Peyer's patch (tissue), 4 donors: ENCODE results near the gene BARHL2. TPM values are rescaled to one million over a fixed set of nuclear protein-coding genes. Genes with fewer than 3 reads are reported as not detected.

Experiments used
- DNase-seq, 3 donors: peaks; one replicate each; pipeline ENCODE4 v3.0.0-alpha.2; 2017 to 2019
- H3K27ac ChIP-seq, 4 donors: fragments of 200-600 bp; sonication (generic); one replicate each; pipeline ENCODE4 v1.5.1; 2016 to 2019
- H3K27me3 ChIP-seq, 2 donors: fragments of 200-600 bp; sonication (generic); one replicate each; pipeline ENCODE4 v1.5.1; 2019
- H3K36me3 ChIP-seq, 3 donors: fragments of 200-600 bp; sonication (generic); one replicate each; pipeline ENCODE4 v1.5.1; 2016 to 2019
- H3K4me1 ChIP-seq, 4 donors: fragments of 200-600 bp; sonication (generic); one replicate each; pipeline ENCODE4 v1.5.1; 2016 to 2019
- H3K4me3 ChIP-seq, 4 donors: fragments of 200-600 bp; sonication (generic); 1 replicate in 3 of 4; 2 replicates in 1 of 4; pipeline ENCODE4 v1.5.1; 2016 to 2019; ENCODE audit warnings: mild to moderate bottlenecking in 1 of 4
- H3K9me3 ChIP-seq, 4 donors: fragments of 200-600 bp; sonication (generic); one replicate each; pipeline ENCODE4 v1.5.1; 2016 to 2019; ENCODE audit warnings: mild to moderate bottlenecking in 1 of 4
- POLR2A ChIP-seq, 2 donors: fragments of 450-650 bp; IDR thresholded peaks; one replicate each; pipeline ENCODE4 v1.5.1; 2017; ENCODE audit warnings: antibody characterized with exemption in 2 of 2, mild to moderate bottlenecking in 2 of 2, moderate library complexity in 2 of 2
- total RNA-seq, 4 donors: library from RNA; depleted of rRNA; stranded (reverse); fragments of >200 nt; gene quantifications; one replicate each; pipeline ENCODE4 v1.1.0, GENCODE V29; 2016
- TF ChIP-seq, protein P1 (sequence below), 6 experiments: fragments of 450-650 bp in 4 of 6; fragments of 200-600 bp in 2 of 6; sonication (generic) in 1 of 6; IDR thresholded peaks; one replicate each; pipeline ENCODE4 v1.5.1; 2017 to 2019; ENCODE audit warnings: antibody characterized with exemption in 6 of 6, mild to moderate bottlenecking in 3 of 6, moderate library complexity in 1 of 6

The BARHL2 gene
- total RNA-seq, 4 donors from 2014 or later = not detected

GRCh38 chr1:90711696-90712095 lies 5.4 kb downstream of the BARHL2 start:
- no peak overlapping the region for H3K27ac ChIP-seq
- TF ChIP-seq POLR2A (IDR thresholded peaks at IDR 0.05) = no peak
- TF ChIP-seq, protein P1, sequence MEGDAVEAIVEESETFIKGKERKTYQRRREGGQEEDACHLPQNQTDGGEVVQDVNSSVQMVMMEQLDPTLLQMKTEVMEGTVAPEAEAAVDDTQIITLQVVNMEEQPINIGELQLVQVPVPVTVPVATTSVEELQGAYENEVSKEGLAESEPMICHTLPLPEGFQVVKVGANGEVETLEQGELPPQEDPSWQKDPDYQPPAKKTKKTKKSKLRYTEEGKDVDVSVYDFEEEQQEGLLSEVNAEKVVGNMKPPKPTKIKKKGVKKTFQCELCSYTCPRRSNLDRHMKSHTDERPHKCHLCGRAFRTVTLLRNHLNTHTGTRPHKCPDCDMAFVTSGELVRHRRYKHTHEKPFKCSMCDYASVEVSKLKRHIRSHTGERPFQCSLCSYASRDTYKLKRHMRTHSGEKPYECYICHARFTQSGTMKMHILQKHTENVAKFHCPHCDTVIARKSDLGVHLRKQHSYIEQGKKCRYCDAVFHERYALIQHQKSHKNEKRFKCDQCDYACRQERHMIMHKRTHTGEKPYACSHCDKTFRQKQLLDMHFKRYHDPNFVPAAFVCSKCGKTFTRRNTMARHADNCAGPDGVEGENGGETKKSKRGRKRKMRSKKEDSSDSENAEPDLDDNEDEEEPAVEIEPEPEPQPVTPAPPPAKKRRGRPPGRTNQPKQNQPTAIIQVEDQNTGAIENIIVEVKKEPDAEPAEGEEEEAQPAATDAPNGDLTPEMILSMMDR (IDR thresholded peaks at IDR 0.05) = no peak
- no peak for DNase-seq
- no peak overlapping the region for H3K4me3 ChIP-seq
- no peaks in the 10 kb centered on the region for H3K36me3 ChIP-seq
- H3K4me1 ChIP-seq = peaks cover 0 to 11% (median 2%) of the 10 kb centered on the region in 4 donors
- H3K27me3 ChIP-seq = peaks cover 0 to 53% of the 10 kb centered on the region in 2 donors
- no peaks in the 10 kb centered on the region for H3K9me3 ChIP-seq

DNA sequence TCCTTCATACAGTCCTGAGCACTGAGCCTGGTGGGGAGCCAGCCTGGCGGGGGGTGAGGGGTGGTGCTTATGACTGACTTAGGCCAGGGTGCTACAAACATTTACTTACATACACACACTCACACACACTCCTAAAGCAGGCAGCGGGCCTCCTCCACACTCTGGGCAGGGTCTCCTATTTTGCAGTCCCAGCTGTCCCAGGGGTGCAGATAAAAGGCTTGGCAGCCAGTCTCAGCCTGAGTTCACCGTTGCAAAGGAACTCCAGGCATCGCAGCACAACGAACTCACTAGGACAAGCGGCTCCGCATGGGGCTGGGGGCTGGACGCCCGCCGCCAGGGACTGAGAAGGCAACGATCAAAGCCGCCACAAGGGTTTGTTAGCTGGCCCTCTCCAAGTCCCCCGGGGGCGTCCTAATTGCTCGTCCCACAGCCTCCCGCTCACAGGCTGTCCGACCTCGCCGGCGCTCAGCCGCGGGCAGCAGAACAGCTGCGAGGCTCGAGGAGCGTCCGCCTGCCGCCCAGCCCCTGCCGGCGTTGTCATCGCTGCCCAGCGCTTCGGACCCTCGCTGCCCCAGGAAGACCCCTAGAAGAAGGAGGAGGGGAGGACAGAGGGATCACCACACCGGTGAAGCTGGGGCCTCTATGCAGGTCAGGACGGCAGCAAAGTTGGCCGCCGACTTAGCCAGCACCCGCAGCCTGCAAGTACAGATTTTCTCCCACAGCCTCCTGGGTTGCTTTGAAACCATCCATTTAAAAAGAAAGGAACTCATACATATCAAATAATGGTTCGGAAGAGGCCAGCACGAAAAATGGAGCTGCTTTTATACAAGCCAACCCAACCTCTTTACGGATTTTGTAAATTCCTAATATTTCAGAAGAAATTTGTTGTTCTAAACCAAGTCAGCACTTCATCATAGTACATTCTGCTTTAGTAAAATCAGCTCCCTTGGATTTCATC lies 6.2 kb downstream of the BARHL2 start:
- H3K4me1 ChIP-seq = peaks cover 0 to 13% (median 2%) of the 10 kb centered on the region in 4 donors
- H3K9me3 ChIP-seq = no peaks in the 10 kb centered on the region
- H3K36me3 ChIP-seq = no peaks in the 10 kb centered on the region
- TF ChIP-seq POLR2A (IDR thresholded peaks at IDR 0.05) = no peak
- TF ChIP-seq, protein P1 (IDR thresholded peaks at IDR 0.05) = no peak
- no peak overlapping the region for H3K4me3 ChIP-seq
- DNase-seq = no peak
- no peak overlapping the region for H3K27ac ChIP-seq
- peaks cover 0 to 53% of the 10 kb centered on the region in 2 donors for H3K27me3 ChIP-seq

DNA sequence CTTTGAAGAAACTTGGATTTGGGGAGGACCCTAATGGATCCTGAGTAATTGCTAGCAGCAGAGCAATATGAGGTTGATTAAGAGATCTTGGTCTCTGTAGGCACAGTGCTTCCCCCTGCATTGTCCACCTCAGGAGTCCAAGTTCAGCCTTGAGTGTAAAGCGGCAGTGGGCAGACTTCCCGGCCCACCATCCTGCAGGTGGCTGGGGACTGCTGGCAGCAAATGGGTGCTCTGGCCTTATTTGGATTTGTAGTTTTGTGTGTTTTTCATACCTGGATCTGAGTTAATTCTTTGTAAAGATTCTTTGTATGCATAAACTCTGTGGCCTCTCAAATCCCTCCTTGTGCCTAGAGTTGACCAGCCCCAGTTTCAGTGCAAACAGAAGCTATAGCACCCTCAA lies 7.6 kb downstream of the BARHL2 start:
- peaks cover 0 to 13% (median 2%) of the 10 kb centered on the region in 4 donors for H3K4me1 ChIP-seq
- no peak for DNase-seq
- H3K9me3 ChIP-seq = no peaks in the 10 kb centered on the region
- H3K36me3 ChIP-seq = no peaks in the 10 kb centered on the region
- H3K27me3 ChIP-seq = peaks cover 0 to 60% of the 10 kb centered on the region in 2 donors
- no peak for TF ChIP-seq POLR2A (IDR thresholded peaks at IDR 0.05)
- TF ChIP-seq, protein P1 (IDR thresholded peaks at IDR 0.05) = no peak
- no peak overlapping the region for H3K27ac ChIP-seq
- H3K4me3 ChIP-seq = no peak overlapping the region

GRCh38 chr1:90708826-90709225 lies 8.3 kb downstream of the BARHL2 start:
- H3K4me3 ChIP-seq = no peak overlapping the region
- H3K36me3 ChIP-seq = no peaks in the 10 kb centered on the region
- no peak for DNase-seq
- no peak for TF ChIP-seq POLR2A (IDR thresholded peaks at IDR 0.05)
- TF ChIP-seq, protein P1 (IDR thresholded peaks at IDR 0.05) = no peak
- H3K27me3 ChIP-seq = peaks cover 0 to 54% of the 10 kb centered on the region in 2 donors
- H3K9me3 ChIP-seq = no peaks in the 10 kb centered on the region
- H3K27ac ChIP-seq = no peak overlapping the region
- peaks cover 0 to 13% (median 2%) of the 10 kb centered on the region in 4 donors for H3K4me1 ChIP-seq

DNA sequence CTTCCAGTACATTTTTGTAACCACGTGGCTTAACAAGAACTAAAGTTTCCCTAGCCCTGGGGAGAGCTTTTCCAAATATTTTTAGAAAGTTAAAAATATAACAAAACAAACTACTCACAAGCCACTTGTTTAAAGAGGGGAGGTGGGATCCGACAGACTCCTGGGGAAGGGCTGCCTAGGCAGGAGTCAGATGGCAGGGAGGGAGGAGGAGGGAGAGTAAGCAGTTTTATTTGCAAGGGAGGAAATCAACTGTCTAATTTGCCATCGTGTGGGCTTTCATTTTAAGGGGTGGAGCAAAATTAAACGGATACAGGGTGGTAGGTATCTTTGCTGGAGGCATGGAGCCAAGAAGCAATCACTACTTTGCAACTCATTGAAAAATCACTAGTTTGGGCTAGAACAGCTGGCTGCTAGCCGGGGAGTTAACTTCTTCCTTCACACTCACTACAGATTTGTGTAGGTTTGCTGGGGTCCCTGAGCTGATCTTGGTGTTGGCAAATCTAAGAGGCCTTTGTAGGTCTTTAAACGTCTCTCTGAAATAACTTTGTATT lies 8.8 kb downstream of the BARHL2 start:
- TF ChIP-seq, protein P1 (IDR thresholded peaks at IDR 0.05) = no peak
- TF ChIP-seq POLR2A (IDR thresholded peaks at IDR 0.05) = no peak
- Histone ChIP-seq H3K36me3 (no peaks in the 10 kb centered on the region), H3K4me1 (peaks cover 0 to 13% (median 2%) of the 10 kb centered on the region in 4 donors), H3K27ac (no peak overlapping the region), H3K4me3 (no peak overlapping the region), H3K9me3 (no peaks in the 10 kb centered on the region), H3K27me3 (peaks cover 0 to 53% of the 10 kb centered on the region in 2 donors)
- no peak for DNase-seq
